HG03457 (cell line): ENCODE data around the gene AGBL5.

ENCODE experiments used
- ATAC-seq: cut with Tn5 transposase; IDR thresholded peaks from one replicate; pipeline ENCODE4 v1.9.1; 2021; ENCODE audit warnings: moderate number of reproducible peaks; ENCODE audit not compliant: unreplicated experiment

The AGBL5 gene

DNA sequence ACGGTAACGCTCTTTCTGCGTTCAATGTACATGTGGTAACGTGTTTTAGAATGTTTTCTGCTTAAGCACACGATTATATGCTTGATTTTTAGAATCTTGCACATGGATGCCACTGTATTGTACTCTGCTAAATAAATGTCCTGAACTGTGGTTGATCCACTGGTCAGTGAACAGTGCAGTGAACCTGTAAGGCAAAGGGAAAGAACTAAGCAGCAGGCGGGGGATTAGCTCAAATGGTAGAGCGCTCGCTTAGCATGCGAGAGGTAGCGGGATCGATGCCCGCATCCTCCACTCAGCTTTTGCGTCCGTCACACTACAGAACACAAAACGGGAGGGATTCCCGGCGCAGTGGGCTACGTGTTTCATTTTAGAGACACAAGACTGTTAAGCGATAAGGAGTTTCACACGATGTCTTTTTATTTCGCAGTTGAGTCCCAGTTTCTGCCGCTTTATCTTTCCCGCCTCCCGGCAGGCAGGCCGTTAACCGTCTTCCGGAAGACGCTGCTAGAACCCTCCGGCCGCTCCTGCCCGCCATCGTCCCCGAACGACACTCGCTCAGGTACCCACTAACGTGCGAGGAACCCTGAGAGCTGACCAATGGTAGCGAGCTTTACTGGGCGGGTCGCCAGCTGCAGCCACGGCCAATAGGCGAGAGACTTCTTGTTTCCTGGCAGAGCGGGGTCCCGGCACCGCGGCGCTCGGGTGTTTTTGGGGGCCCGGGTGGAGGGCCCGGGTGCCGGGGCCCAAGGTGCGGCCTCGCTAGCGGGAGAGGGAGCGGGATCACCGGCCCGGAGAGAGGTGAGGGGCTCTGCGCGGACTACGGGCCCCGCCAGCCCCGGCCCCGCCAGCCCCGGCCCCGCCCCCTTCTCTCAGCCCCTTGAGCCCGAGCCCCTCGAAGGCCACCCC, at the start of gene AGBL5:
AGBL5 (plus strand) TSS at position 673 of the 906 bp plus-strand sequence. CDS start 1,291 bp downstream, outside the sequence.
- ATAC-seq: peak; percentile 63

DNA sequence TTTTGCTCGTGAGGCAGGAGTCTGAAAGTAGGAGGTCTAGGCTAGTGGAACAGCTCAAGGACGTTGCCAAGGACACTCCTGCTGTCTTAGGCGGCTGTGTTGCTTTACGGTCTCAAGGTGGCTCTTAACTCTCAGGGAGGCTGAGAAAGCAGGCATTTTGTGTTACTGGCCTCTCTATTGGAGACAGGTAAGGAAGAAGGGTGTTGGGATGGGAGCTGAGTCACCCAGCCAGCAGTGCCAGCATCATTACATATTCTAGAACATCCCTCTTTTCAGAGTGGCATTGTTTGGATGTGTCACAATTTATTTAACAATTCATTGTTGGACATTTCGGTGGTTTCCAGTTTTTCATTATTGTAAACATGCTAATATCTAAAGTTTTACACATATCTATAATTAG, 49.5 kb upstream of the AGBL5 start:
- ATAC-seq: no peak

GRCh38 chr2:27003007-27003406, 48.5 kb upstream of the AGBL5 start:
- no peak for ATAC-seq

GRCh38 chr2:27003857-27004256, 47.6 kb upstream of the AGBL5 start:
- no peak for ATAC-seq

GRCh38 chr2:27006602-27007415, 44.7 kb upstream of the AGBL5 start:
- no peak for ATAC-seq

- no peak for ATAC-seq
These were observed 43.8 kb upstream of the AGBL5 start for GRCh38 chr2:27007416-27008374.

DNA sequence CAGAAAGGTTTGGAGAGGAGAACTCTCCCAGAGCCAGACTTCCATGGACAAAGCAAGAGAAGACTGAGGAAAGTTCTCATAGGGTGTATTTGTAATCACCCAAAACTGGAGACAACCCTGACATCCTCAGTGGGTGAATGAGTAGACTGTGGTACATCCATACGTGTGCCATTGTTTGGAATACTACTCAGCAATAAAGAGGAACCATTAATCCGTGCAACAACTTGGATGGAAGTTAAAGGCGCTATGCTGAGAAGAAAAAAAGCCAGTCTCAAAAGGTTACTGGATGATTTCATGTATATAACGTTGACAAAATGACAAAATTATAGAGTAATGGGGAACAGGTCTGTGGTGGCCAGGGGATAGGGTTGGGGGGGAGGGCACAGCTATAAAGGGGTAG, 42.8 kb upstream of the AGBL5 start:
- ATAC-seq: no peak

DNA sequence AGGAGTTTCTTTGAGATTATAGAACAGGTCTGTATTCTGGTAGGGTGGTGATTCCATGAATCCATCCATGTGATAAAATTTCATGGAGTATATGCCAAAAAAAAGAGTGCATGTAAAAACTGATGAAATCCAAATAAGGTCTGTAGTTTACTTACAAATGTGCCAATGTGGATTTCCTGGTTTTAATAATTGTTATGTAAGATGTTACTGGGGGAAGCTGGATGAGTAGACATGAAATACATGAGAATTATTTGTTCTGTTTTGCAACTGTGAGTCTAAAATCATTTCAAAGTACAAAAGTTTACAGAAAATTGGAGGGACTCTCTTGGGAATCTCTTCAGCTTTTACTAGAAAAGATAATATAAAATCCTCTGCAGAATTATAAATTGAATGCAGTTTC, 42.4 kb upstream of the AGBL5 start:
- no peak for ATAC-seq

GRCh38 chr2:27009716-27010115, 41.8 kb upstream of the AGBL5 start:
- no peak for ATAC-seq

GRCh38 chr2:27010139-27010538, 41.3 kb upstream of the AGBL5 start:
- no peak for ATAC-seq

GRCh38 chr2:27013738-27014137, 37.7 kb upstream of the AGBL5 start:
- ATAC-seq: no peak

DNA sequence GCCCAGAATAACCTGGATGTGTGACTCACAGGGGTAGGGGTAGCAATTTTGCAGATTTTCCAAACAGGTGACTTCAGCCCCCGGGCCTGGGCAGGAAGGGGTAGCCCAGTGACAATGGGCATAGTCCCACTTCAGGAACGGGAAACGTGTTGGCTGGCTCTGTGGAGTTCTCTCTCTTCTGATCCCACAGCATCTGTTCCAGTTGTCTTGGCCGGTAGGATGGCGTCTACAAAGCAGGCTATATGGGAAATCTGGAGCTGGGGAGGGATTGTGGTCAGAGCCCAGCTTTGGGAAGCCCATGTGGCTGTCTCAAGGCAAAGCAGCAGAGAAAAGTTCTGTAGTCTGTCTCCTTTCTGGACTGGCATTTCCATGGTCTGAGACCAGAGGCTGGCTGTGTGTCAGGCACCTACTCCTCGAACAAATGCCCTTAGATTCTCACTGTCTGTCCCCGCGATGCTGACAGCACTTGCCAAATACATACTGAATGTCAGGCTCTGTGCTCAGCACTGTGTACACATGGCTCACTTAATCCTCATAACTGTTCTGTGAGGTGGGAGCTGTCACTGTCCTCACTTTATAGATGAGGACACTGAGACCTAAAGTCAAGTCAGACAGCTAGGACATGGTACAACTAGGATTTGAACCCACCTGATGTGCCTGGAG, 36.6 kb upstream of the AGBL5 start:
- ATAC-seq: no peak

DNA sequence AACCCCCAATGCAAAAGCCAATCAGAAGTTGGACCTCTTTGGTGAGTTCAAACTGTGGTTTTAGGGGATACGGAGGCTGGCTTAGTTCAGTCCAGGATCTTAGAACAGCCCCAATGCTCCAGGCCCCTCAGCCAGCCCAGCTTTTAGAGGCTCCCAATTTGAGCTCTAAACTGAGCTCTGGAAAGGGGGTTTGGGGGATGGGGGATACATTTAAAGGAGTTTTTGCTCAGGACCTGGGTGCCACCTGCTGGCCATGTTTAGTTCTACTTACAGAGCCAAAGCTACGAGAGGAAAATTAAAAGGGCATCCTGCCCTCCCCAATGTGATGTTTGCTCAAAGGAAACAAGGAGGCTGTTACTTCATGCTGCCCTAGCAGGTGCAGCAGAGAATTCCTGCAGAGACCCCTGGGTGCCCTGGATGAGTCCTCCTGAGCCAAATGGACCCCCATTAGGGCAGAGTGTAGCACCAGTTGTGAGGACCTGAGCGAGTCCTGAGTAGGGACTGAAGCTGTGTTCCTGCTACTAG, 34.6 kb upstream of the AGBL5 start:
- no peak for ATAC-seq

DNA sequence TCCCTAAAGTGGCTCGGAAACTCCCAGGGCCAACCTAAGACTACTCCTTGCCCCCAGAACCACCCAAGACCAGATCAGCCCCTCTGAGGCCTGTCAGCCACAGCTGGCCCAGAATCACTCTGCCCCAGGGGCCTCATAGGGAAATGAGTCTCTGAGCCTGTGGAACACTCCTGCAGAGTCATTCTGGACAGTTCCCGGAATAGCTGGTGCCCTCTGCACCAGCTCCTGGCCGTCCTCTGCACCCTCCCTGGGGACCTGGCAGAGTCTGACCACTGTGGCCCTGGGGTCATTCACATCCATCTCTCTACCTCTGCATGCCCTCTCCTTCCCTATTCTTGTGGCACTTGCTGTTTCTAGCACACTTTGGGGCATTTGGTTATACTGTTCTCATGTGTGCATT, 33.3 kb upstream of the AGBL5 start:
- ATAC-seq: no peak

GRCh38 chr2:27019459-27019858, 32.0 kb upstream of the AGBL5 start:
- no peak for ATAC-seq

DNA sequence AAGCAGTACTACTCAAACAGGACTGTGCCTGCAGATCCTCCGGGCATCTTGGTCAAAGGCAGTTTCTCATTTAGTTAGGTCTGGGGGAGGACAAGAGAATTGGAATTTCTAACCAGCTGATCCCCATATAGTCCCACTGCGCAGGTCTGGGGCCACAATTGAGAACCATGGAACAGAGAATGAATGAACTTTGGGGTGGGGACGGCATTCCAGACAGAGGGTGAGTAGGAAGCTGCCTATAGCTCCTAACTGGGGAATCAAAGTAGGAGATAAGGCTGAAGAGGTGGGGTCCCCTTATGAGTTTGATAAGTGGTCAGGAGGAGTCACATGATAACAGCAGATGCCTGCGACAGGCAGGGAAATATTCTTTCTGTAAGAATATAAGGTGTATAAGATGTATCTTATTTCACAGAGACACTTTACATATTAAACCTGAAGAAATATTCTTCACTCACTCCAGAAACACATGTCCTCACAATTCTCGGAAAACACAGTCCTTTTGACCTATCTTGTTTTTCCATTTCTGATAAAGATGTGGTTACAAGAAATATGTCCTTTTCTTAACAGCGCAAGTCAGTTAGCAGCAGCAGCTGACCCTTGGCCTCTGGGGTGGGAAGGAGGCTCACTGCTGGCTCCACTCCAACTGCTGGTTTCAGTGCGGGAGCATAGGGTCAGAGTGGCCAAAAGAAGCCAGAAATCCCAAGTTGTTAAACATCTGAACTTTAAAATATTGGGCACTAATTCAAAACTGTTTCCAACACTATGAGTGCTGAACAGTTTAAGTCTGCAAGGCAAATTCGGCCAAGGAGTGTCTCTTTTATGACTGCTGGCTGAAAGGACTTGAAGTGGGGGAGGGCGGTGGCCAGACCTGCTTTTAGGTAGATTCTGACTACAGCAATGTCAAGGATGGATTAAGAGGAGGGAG, 31.3 kb upstream of the AGBL5 start:
- ATAC-seq: no peak

GRCh38 chr2:27021253-27022049, 30.0 kb upstream of the AGBL5 start:
- no peak for ATAC-seq

GRCh38 chr2:27023740-27024139, 27.7 kb upstream of the AGBL5 start:
- ATAC-seq: no peak
